Measurements from ENCODE around the gene GTPBP1.

Gene GTPBP1

DNA sequence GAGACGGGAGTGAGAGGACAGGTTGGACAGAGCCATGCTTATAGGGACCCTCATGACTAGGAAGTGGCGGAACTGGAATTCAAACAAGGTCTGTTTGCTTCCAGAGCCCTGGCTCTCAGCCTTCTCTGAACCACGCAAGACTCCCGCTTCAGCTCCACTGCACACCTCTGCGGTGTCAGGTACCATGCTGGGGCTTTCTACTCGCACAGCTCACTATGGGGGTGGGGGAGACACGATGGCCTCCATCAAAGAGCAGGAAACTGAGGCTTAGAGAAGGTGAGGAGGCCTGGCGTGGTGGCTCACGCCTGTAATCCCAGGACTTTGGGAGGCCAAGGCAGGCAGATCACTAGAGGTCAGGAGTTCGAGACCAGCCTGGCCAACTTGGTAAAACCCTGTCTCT lies 35.8 kb downstream of the GTPBP1 start:
- DNase-seq (ENCODE audit: extremely low read depth, low read depth) = no peak

DNA sequence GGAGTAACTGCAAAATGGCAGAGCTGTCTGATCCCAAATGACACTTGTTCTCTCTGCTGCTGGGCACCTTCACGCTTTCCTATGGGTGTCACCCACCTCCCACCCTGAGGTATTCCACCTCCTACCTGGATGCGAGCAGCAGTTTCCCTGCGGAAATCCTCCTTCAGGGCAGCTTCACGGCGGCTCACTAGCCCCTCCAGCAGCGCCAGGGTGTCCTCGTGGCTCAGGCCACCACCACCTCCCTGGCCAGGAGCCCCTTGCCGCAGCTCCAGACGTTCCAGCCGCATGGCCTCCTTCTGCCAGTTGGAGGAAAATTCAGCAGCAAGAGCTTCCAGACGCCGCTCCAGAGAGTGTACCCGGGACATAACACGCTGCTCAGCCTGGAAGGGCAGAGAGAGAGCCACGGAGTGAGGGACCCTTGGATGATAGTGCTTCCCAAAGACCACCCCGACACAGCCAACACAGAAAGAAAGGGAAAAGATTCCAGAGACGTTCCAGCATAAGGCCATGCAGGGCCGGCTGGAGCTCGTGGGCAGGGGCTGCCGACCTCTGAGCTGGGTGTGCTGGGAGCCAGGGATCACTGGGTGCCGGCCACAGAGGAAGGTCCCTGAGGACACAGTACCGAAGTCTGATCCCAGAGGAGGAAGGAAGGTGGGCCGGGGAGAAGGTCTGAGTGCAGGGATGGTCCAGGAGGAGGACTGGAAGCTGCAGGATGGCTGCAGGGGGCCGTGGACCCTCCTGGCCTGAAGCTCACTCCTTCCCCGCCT lies 36.6 kb downstream of the GTPBP1 start:
- no peak for DNase-seq (ENCODE audit: extremely low read depth, low read depth)
- TF ChIP-seq, protein P1, sequence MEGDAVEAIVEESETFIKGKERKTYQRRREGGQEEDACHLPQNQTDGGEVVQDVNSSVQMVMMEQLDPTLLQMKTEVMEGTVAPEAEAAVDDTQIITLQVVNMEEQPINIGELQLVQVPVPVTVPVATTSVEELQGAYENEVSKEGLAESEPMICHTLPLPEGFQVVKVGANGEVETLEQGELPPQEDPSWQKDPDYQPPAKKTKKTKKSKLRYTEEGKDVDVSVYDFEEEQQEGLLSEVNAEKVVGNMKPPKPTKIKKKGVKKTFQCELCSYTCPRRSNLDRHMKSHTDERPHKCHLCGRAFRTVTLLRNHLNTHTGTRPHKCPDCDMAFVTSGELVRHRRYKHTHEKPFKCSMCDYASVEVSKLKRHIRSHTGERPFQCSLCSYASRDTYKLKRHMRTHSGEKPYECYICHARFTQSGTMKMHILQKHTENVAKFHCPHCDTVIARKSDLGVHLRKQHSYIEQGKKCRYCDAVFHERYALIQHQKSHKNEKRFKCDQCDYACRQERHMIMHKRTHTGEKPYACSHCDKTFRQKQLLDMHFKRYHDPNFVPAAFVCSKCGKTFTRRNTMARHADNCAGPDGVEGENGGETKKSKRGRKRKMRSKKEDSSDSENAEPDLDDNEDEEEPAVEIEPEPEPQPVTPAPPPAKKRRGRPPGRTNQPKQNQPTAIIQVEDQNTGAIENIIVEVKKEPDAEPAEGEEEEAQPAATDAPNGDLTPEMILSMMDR (IDR thresholded peaks at IDR 0.05; ENCODE audit: low read depth, low read length) = no peak

More for the DNA sequence above, 35.8 kb downstream of the GTPBP1 start:
- TF ChIP-seq, protein P1 (IDR thresholded peaks at IDR 0.05; ENCODE audit: low read depth, low read length) = no peak

DNA sequence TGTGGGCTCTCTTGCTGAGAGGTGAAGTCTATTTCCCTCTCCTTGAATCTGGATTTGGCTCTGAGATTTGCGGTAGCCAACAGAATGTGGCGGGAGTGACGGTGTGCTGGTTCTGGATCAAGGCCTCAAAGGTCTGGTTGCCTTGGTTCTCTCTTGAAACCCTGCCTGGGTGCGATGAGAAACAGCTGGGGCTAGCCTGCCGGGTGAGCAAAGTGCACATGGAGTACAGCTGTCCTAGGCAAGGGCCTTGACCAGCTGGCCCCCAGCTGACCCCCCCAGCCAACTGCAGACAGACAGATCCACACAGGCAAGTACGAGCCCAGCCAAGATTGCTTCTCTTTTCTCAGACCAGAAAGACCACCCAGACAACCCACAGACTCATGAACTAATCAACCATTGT lies 39.2 kb downstream of the GTPBP1 start:
- no peak for DNase-seq (ENCODE audit: extremely low read depth, low read depth)
- TF ChIP-seq, protein P1 (IDR thresholded peaks at IDR 0.05; ENCODE audit: low read depth, low read length) = no peak

DNA sequence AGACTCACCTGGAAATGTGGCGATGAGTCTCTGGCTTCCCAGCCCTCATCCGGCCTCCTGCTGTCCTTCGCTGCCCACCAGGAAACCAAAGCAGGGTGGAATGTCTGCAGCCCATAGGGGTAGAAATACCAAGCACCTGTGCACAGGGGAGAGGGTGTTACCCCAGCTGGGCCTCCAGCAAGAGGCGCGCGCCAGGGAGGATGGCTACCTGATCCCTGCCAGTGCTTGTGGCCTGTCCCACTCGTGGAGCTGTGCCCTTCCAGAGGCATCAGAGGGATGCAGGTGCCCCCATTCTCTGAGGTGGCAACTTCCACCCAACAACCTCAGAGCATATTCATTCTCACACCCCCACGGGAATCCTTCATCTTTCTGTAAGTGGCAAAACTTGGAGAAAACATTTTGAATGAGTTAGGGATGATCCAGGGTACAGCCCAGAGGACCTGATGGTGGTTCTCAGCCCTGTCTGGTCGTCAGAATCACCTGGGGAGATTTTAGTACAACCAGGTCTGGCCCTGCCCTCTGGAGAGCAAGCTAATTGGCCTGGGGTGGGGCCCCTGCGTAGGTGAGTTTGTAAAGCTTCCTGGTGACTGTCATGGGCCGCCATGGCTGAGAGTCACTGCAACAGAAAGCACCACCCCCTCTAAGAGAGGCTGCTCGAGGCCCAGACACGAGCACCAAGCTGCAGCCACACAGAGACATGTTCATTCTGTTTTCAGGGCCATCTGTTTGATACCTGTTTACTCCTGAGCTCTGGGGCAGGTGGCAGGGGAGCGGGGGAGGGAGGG lies 40.1 kb downstream of the GTPBP1 start:
- TF ChIP-seq, protein P1 (IDR thresholded peaks at IDR 0.05; ENCODE audit: low read depth, low read length) = no peak
- no peak for DNase-seq (ENCODE audit: extremely low read depth, low read depth)

DNA sequence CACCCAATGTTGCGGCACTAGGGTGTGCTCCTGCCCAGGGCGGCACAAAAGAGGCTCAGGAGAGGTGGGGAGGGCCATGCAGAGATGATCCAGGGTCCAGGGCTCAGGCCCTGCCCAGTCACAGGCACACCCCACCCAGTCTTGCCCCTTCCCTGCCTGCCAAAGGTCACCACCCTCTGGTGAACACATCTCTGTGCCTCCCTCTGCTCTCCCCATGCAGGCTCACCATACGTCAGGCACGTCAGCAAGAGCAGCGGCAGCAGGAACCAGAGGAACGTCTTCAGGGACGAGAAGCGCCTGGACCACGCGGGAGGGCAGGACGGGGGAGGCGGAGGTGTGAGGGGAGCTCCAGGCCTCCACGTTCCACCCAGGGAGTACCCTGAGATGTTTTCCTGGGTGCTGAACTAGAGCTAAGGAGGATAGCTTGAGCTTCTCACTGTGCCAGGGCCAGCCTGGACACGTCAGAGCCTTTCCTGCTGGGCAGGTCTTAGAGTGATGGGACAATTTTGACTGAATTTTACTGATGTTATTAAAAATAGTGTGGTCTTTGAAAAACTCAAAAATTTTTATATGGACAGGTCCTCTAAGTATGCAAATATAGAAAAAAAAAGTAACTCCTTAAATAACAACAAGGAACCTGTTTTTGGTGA lies 42.9 kb downstream of the GTPBP1 start:
- DNase-seq (ENCODE audit: extremely low read depth, low read depth) = no peak

DNA sequence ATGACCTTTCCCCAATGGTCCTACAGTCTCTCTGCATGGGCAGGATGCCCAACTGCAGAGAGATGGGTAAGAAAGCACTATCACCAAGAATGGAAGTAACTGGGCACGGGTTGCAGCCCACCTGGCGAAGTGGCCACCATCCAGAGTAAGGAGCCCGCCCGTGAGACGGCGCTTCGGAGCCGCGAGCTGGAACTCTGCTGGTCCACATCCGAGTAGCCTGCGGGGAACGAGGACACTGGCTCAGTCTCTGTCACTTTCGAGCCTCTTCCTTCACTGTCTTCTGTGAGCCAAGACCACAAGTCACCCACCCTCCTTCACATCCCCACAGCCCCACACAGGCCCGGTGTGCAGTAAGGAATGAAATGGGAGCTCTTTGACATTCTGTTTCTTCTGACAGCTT lies 44.4 kb downstream of the GTPBP1 start:
- TF ChIP-seq, protein P1 (IDR thresholded peaks at IDR 0.05; ENCODE audit: low read depth, low read length) = no peak
- no peak for DNase-seq (ENCODE audit: extremely low read depth, low read depth)

More for the DNA sequence above, 42.9 kb downstream of the GTPBP1 start:
- TF ChIP-seq, protein P1 (IDR thresholded peaks at IDR 0.05; ENCODE audit: low read depth, low read length) = no peak
